Panc1 (cell line): ENCODE data around the gene ENPP1. TPM values are rescaled to one million over a fixed set of nuclear protein-coding genes. Genes with fewer than 3 reads are reported as not detected.

ENCODE experiments used
- ATAC-seq: fragments of 200-7000 bp; cut with Tn5 transposase; 2 replicates; pipeline ENCODE4 v1.9.1; 2020; ENCODE audit warnings: mild to moderate bottlenecking, moderate library complexity
- BruUV-seq: library from RNA; stranded (reverse); fragments of 400-500 nt; replicated peaks from 2 replicates; lab custom pipeline; 2021; lab: Mats Ljungman, UMichigan
- CTCF ChIA-PET: fragments of 300-600 bp; sonication (Branson Sonifier 250); formaldehyde crosslinking; loops from one replicate; lab custom pipeline; 2022; ENCODE audit warnings: antibody characterized with exemption; lab: Charles Lee
- POLR2A ChIA-PET: fragments of 300-600 bp; sonication (Branson Sonifier 250); formaldehyde crosslinking; loops from one replicate; lab custom pipeline; 2022; ENCODE audit warnings: antibody characterized with exemption; lab: Charles Lee
- DNase-seq: peaks from one replicate; pipeline ENCODE4 v3.0.0-alpha.2; 2010; ENCODE audit warnings: low read depth, low spot score
- H3K27ac ChIP-seq: 2 replicates; pipeline ENCODE4 v1.5.1; 2011; ENCODE audit warnings: mild to moderate bottlenecking, low read length, inconsistent platforms
- H3K27me3 ChIP-seq: fragments of 200-500 bp; sonication (Bioruptor generic); 2 replicates; pipeline ENCODE4 v1.6.0; 2014; ENCODE audit warnings: low read length, inconsistent platforms; ENCODE audit not compliant: control insufficient read depth, insufficient read depth
- H3K36me3 ChIP-seq: fragments of 200-500 bp; sonication (Bioruptor generic); 2 replicates; pipeline ENCODE4 v1.5.1; 2014; ENCODE audit warnings: inconsistent platforms, mild to moderate bottlenecking, low read length, moderate library complexity; ENCODE audit not compliant: control insufficient read depth, insufficient read depth
- H3K4me1 ChIP-seq: 2 replicates; pipeline ENCODE4 v1.5.1; 2011; ENCODE audit warnings: inconsistent platforms, mild to moderate bottlenecking, low read length, moderate library complexity; ENCODE audit not compliant: control insufficient read depth, insufficient read depth
- H3K4me3 ChIP-seq, 2 experiments: 2 replicates each; pipeline ENCODE4 v1.5.1; 2011 to 2012; ENCODE audit warnings: low read depth in 2 of 2, low read length in 2 of 2, mild to moderate bottlenecking in 2 of 2, inconsistent platforms in 1 of 2, moderate library complexity in 1 of 2
- H3K9me3 ChIP-seq: fragments of 200-500 bp; sonication (Bioruptor generic); 2 replicates; pipeline ENCODE4 v1.5.1; 2014; ENCODE audit warnings: low read depth, mild to moderate bottlenecking, inconsistent platforms, low read length, moderate library complexity; ENCODE audit not compliant: control insufficient read depth, insufficient read depth
- POLR2AphosphoS5 ChIP-seq: IDR thresholded peaks from 2 replicates; pipeline ENCODE4 v1.6.1; 2012; ENCODE audit warnings: mild to moderate bottlenecking, low read depth, low read length, moderate library complexity
- SIN3A ChIP-seq: IDR thresholded peaks from 2 replicates; pipeline ENCODE4 v1.6.1; 2012; ENCODE audit warnings: low read depth, mild to moderate bottlenecking, low read length, moderate library complexity, borderline replicate concordance; ENCODE audit not compliant: insufficient read depth
- TCF7L2 ChIP-seq: IDR thresholded peaks from 2 replicates; pipeline ENCODE4 v1.6.1; 2011; ENCODE audit warnings: mild to moderate bottlenecking, low read depth, low read length, inconsistent platforms
- in situ Hi-C: cut with HindIII; loops from 2 replicates; pipeline ENCODE4 v1.10.0; 2016; ENCODE audit warnings: low sequenced_read_pairs, low pct_unique_long_range_greater_than_20kb
- intact Hi-C: fragments of 100-400 bp; cut with micrococcal nuclease; formaldehyde crosslinking; loops from one replicate; pipeline ENCODE4 v1.10.0; 2022; ENCODE audit not compliant: unreplicated experiment
- total RNA-seq: library from RNA; stranded (reverse); gene quantifications from one replicate; pipeline ENCODE4 v1.2.1, GENCODE V29; 2021; ENCODE audit not compliant: unreplicated experiment
- TF ChIP-seq, protein P1 (sequence below), 2 experiments: IDR thresholded peaks; 2 replicates each; pipeline ENCODE4 v1.6.1; 2011 to 2012; ENCODE audit warnings: low read depth in 2 of 2, control low read depth in 1 of 2, low read length in 1 of 2, mild to moderate bottlenecking in 1 of 2, moderate library complexity in 1 of 2; ENCODE audit not compliant: insufficient read depth in 1 of 2
- TF ChIP-seq, protein P2 (sequence below): fragments of 450-650 bp; IDR thresholded peaks from 2 replicates; pipeline ENCODE4 v1.5.1; 2017; ENCODE audit warnings: mild to moderate bottlenecking

ENPP1 gene
- total RNA-seq, 1 experiment from 2014 or later = 6.8 TPM

DNA sequence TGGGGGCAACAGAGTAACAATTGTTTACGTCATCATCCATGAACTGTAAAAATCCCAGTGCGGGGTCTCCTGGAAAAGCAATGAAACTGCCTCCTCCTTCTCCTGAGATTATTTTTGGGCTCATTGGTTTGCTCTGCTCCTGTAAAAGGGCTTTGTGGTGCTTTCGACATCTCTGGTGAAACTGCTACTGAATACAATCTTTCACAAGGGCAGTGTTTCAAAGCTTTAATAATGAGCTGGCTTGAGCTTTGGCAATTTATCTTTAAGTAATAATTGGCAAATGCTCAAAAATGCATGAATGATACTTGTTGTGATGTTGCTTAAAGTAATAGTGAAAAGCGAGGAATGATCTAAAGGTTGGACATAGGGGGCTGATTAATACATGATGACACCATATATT lies 43.5 kb upstream of the ENPP1 start:
- H3K36me3 ChIP-seq = no peaks in the 10 kb centered on the region
- POLR2A ChIA-PET = no interaction called here
- H3K27me3 ChIP-seq = no peaks in the 10 kb centered on the region
- intact Hi-C loops (no loop called here), in situ Hi-C loops (no loop called here)
- BruUV-seq = no TSS peak
- H3K4me3 ChIP-seq = no peak overlapping the region
- H3K4me1 ChIP-seq = no peaks in the 10 kb centered on the region; the same call in 1 of the 2 replicates
- TF ChIP-seq SIN3A = no peak
- no peak for TF ChIP-seq POLR2AphosphoS5
- TF ChIP-seq TCF7L2 = no peak
- no peaks in the 10 kb centered on the region for H3K9me3 ChIP-seq
- ATAC-seq (no peak), DNase-seq (no peak)
- no peak overlapping the region for H3K27ac ChIP-seq
- CTCF ChIA-PET = no interaction called here

DNA sequence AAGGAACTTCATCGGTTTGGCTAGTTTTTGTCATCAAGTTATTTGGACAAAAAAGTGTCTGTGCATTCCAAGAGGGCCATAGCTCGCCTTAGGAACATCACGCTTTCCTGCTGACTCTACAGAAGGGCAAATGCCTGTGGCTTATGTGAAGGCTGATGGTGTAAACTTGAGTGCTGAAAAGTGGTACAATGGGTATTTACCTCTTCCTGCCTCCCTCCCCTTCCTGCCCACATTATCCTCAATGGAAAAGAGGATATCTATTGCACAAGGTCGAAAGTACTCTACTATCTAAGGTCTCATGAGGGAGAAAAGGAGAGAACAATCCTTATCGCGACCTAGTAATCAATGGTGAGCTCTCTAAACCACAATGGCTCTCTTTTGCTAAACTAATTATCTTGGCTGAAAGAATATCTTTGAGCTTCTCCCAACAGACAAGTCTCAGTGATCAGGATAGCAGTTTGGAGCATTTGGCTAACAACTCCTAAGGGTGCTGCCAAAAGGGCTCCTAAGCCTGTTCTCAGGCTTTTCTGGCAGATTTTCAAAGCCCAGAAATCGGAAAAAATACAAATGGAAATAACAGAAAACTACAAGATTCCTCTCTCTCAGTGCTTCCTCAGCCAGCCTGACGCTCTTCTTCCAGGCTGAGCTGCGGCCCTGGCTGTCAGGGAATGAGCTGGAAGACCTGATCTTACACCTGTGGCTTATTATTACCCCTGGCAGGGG lies 42.6 kb upstream of the ENPP1 start:
- ChIA-PET POLR2A (no interaction called here), CTCF (no interaction called here)
- ATAC-seq (no peak), DNase-seq (no peak)
- H3K27ac ChIP-seq = no peak overlapping the region
- H3K36me3 ChIP-seq = no peaks in the 10 kb centered on the region
- TF ChIP-seq, protein P1, sequence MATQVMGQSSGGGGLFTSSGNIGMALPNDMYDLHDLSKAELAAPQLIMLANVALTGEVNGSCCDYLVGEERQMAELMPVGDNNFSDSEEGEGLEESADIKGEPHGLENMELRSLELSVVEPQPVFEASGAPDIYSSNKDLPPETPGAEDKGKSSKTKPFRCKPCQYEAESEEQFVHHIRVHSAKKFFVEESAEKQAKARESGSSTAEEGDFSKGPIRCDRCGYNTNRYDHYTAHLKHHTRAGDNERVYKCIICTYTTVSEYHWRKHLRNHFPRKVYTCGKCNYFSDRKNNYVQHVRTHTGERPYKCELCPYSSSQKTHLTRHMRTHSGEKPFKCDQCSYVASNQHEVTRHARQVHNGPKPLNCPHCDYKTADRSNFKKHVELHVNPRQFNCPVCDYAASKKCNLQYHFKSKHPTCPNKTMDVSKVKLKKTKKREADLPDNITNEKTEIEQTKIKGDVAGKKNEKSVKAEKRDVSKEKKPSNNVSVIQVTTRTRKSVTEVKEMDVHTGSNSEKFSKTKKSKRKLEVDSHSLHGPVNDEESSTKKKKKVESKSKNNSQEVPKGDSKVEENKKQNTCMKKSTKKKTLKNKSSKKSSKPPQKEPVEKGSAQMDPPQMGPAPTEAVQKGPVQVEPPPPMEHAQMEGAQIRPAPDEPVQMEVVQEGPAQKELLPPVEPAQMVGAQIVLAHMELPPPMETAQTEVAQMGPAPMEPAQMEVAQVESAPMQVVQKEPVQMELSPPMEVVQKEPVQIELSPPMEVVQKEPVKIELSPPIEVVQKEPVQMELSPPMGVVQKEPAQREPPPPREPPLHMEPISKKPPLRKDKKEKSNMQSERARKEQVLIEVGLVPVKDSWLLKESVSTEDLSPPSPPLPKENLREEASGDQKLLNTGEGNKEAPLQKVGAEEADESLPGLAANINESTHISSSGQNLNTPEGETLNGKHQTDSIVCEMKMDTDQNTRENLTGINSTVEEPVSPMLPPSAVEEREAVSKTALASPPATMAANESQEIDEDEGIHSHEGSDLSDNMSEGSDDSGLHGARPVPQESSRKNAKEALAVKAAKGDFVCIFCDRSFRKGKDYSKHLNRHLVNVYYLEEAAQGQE (IDR thresholded peaks at IDR 0.05; ENCODE audit: insufficient read depth in 1 of 2, low read depth in 2 of 2, low read length in 1 of 2) = no peak
- TF ChIP-seq, protein P2, sequence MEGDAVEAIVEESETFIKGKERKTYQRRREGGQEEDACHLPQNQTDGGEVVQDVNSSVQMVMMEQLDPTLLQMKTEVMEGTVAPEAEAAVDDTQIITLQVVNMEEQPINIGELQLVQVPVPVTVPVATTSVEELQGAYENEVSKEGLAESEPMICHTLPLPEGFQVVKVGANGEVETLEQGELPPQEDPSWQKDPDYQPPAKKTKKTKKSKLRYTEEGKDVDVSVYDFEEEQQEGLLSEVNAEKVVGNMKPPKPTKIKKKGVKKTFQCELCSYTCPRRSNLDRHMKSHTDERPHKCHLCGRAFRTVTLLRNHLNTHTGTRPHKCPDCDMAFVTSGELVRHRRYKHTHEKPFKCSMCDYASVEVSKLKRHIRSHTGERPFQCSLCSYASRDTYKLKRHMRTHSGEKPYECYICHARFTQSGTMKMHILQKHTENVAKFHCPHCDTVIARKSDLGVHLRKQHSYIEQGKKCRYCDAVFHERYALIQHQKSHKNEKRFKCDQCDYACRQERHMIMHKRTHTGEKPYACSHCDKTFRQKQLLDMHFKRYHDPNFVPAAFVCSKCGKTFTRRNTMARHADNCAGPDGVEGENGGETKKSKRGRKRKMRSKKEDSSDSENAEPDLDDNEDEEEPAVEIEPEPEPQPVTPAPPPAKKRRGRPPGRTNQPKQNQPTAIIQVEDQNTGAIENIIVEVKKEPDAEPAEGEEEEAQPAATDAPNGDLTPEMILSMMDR = no peak
- TF ChIP-seq TCF7L2 = no peak
- no peak for TF ChIP-seq POLR2AphosphoS5
- no peak for TF ChIP-seq SIN3A
- H3K4me3 ChIP-seq = no peak overlapping the region
- no peaks in the 10 kb centered on the region; the same call in 1 of the 2 replicates for H3K4me1 ChIP-seq
- H3K9me3 ChIP-seq = no peaks in the 10 kb centered on the region
- in situ Hi-C loops = no loop called here
- no peaks in the 10 kb centered on the region for H3K27me3 ChIP-seq
- BruUV-seq = no TSS peak
- intact Hi-C loops = no loop called here

DNA sequence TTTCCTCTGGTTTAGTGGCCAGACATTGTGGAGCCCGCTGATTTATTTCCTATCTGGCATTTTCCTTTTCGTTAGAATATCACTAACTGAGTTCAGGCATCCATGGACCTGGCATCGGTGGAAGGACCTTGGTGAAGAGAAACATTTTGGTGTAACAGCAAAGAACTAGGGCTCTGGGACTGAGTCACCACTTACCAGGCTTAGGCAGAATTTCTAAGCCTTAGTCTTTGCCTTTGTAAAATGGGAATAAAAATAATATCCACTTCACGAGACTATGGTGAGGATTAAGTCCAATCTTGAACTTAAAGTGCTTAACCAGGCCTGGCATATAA lies 42.0 kb upstream of the ENPP1 start:
- intact Hi-C loops (no loop called here), in situ Hi-C loops (no loop called here)
- H3K27ac ChIP-seq = no peak overlapping the region
- H3K9me3 ChIP-seq = no peaks in the 10 kb centered on the region
- POLR2A ChIA-PET = no interaction called here
- ATAC-seq = no peak
- CTCF ChIA-PET = no interaction called here
- no peak overlapping the region for H3K4me3 ChIP-seq
- no peak for DNase-seq
- BruUV-seq = no TSS peak
- TF ChIP-seq, protein P1 (IDR thresholded peaks at IDR 0.05; ENCODE audit: insufficient read depth in 1 of 2, low read depth in 2 of 2, low read length in 1 of 2) = no peak
- no peak for TF ChIP-seq SIN3A
- TF ChIP-seq TCF7L2 = no peak
- TF ChIP-seq, protein P2 = no peak
- TF ChIP-seq POLR2AphosphoS5 = no peak
- no peaks in the 10 kb centered on the region for H3K27me3 ChIP-seq
- no peaks in the 10 kb centered on the region for H3K36me3 ChIP-seq
- H3K4me1 ChIP-seq = no peaks in the 10 kb centered on the region; the same call in 1 of the 2 replicates
